Vagina (tissue), 2 donors: ENCODE measurements around the gene HIRA.

ENCODE experiments used
- POLR2A ChIP-seq, 2 donors: fragments of 450-650 bp; IDR thresholded peaks; one replicate each; pipeline ENCODE4 v1.6.1; 2017; ENCODE audit warnings: antibody characterized with exemption in 2 of 2, mild to moderate bottlenecking in 2 of 2, moderate library complexity in 2 of 2
- TF ChIP-seq, protein P1 (sequence below), 3 experiments: fragments of 450-650 bp in 2 of 3; fragments of 200-600 bp in 1 of 3; sonication (generic) in 1 of 3; IDR thresholded peaks; one replicate each; pipeline ENCODE4 v1.5.1; 2017 to 2019; ENCODE audit warnings: antibody characterized with exemption in 3 of 3, mild to moderate bottlenecking in 2 of 3, moderate library complexity in 2 of 3

DNA sequence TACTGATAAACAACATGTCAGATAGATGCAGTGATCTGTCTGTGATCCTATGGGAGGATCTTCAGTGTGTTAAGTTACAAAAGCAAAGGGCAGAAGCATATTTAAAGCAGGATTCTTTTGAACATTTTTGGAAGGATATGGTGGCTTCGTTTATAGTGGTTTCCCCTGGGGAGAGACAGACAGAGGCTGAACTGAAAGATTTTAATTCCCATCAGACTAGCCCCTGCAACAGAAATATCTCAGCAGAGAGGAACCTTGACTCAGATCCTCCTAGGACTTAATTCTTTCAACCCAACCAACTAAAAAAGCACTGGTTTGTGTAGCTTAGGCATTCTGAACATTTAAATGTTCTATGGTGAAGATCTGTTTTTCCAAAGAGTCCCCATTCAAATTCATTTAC is 145.7 kb downstream of the HIRA start:
- TF ChIP-seq, protein P1, sequence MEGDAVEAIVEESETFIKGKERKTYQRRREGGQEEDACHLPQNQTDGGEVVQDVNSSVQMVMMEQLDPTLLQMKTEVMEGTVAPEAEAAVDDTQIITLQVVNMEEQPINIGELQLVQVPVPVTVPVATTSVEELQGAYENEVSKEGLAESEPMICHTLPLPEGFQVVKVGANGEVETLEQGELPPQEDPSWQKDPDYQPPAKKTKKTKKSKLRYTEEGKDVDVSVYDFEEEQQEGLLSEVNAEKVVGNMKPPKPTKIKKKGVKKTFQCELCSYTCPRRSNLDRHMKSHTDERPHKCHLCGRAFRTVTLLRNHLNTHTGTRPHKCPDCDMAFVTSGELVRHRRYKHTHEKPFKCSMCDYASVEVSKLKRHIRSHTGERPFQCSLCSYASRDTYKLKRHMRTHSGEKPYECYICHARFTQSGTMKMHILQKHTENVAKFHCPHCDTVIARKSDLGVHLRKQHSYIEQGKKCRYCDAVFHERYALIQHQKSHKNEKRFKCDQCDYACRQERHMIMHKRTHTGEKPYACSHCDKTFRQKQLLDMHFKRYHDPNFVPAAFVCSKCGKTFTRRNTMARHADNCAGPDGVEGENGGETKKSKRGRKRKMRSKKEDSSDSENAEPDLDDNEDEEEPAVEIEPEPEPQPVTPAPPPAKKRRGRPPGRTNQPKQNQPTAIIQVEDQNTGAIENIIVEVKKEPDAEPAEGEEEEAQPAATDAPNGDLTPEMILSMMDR (IDR thresholded peaks at IDR 0.05): no peak
- TF ChIP-seq POLR2A (IDR thresholded peaks at IDR 0.05): no peak
